Astrocyte (in vitro differentiated cells and primary cell): ENCODE results near the gene SAPCD2.
A peak's percentile ranks its signal among the peaks of the same experiment; 100 is the strongest.

ENCODE experiments used
- EZH2 ChIP-seq: IDR thresholded peaks from 2 replicates; pipeline ENCODE4 v1.6.1; 2012; ENCODE audit warnings: mild to moderate bottlenecking, low read length, inconsistent platforms; ENCODE audit not compliant: insufficient read depth
- TF ChIP-seq, protein P1 (sequence below): IDR thresholded peaks from 2 replicates; pipeline ENCODE4 v1.5.1; 2011; ENCODE audit warnings: low read depth, mild to moderate bottlenecking, inconsistent platforms, low read length, moderate library complexity; ENCODE audit not compliant: insufficient read depth

DNA sequence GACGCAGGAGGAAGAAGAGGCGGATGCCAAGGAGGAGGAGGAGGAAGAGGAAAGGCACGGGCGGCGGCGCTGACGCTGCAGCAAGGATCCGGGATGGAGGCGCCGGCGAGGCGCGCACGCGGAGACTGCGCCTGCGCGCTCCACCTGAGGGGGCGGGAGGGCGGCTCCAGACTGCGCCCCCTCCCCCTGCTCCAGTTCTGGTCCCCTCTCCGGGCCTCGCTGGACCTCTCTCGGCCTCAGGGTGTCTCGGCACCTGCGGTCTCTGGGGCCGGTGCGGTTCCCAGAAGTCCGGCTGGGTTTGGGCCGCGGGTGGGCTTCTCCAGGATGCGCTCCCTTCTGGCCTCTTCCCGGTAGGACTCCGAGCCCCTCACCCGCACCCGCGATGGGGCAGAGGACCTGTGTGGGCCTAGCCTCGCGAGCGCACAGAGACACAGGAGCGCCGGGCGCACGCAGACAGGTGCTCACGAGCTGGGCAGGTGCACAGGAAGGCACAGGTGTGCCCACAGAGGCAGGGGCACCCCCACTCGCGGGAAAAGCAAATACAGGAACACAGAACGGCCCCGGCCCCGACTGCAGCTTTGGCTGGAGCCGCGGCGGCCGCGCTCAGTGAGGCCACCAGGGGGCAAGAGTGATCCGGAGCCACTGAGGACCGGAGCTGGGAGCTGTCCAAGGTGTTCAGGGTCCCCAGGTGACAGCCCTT lies 24.1 kb downstream of the SAPCD2 start, which contains the start of gene NPDC1:
- TF ChIP-seq, protein P1, sequence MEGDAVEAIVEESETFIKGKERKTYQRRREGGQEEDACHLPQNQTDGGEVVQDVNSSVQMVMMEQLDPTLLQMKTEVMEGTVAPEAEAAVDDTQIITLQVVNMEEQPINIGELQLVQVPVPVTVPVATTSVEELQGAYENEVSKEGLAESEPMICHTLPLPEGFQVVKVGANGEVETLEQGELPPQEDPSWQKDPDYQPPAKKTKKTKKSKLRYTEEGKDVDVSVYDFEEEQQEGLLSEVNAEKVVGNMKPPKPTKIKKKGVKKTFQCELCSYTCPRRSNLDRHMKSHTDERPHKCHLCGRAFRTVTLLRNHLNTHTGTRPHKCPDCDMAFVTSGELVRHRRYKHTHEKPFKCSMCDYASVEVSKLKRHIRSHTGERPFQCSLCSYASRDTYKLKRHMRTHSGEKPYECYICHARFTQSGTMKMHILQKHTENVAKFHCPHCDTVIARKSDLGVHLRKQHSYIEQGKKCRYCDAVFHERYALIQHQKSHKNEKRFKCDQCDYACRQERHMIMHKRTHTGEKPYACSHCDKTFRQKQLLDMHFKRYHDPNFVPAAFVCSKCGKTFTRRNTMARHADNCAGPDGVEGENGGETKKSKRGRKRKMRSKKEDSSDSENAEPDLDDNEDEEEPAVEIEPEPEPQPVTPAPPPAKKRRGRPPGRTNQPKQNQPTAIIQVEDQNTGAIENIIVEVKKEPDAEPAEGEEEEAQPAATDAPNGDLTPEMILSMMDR, result peak; percentile 65
- TF ChIP-seq EZH2, result no peak
